SU-DHL-6 (cell line): ENCODE data around the gene GPATCH3.

Experiments used
- EZH2phosphoT487 ChIP-seq: fragments of 200-600 bp; sonication (generic), shearing (Covaris generic); conservative IDR thresholded peaks from 2 replicates; pipeline ENCODE4 v1.6.1; 2018; ENCODE audit warnings: mild to moderate bottlenecking, antibody characterized with exemption, low read length, moderate library complexity, mixed read lengths
- TF ChIP-seq, protein P1 (sequence below): fragments of 200-600 bp; sonication (generic); IDR thresholded peaks from one replicate; pipeline ENCODE4 v1.5.1; 2017; ENCODE audit warnings: antibody characterized with exemption, mild to moderate bottlenecking, low read length, moderate library complexity; ENCODE audit not compliant: insufficient read depth, poor library complexity, severe bottlenecking

DNA sequence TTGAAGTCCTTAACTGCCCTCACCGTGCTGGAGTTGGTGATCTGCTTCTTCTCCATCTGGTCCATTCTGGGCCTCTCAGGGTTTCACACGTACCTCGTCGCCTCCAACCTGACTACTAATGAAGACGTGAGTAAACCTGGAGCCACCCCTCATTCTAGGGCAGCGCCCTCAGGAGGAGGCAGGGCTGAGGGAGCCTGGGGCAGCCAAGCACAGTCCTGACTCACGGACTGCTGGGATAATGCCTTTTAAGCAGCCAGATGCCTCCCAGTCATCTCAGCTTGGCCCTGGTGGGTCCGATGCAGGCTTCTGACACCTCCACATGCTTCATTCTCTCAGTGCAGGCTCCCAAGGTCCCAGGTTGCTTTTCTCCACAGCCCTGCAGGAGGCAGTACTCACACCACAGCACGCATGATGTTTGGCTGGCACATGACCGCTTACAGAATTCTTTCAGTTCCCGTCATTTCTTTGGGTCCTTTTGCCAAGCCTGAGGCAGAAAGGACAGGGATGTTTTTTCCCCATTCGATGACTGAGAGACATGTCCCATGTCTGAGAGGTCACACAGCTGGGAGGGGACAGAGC is 49.1 kb downstream of the GPATCH3 start:
- TF ChIP-seq, protein P1, sequence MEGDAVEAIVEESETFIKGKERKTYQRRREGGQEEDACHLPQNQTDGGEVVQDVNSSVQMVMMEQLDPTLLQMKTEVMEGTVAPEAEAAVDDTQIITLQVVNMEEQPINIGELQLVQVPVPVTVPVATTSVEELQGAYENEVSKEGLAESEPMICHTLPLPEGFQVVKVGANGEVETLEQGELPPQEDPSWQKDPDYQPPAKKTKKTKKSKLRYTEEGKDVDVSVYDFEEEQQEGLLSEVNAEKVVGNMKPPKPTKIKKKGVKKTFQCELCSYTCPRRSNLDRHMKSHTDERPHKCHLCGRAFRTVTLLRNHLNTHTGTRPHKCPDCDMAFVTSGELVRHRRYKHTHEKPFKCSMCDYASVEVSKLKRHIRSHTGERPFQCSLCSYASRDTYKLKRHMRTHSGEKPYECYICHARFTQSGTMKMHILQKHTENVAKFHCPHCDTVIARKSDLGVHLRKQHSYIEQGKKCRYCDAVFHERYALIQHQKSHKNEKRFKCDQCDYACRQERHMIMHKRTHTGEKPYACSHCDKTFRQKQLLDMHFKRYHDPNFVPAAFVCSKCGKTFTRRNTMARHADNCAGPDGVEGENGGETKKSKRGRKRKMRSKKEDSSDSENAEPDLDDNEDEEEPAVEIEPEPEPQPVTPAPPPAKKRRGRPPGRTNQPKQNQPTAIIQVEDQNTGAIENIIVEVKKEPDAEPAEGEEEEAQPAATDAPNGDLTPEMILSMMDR, result no peak
- no peak for TF ChIP-seq EZH2phosphoT487
